Uterus (tissue), 2 donors: Measurements from ENCODE around the gene WDFY4.

Experiments used
- CTCF ChIP-seq, 4 experiments: fragments of 200-600 bp in 2 of 4; fragments of 450-650 bp in 2 of 4; sonication (generic) in 2 of 4; IDR thresholded peaks; one replicate each; pipeline ENCODE4 v1.5.1; 2016 to 2019; ENCODE audit warnings: antibody characterized with exemption in 4 of 4, mild to moderate bottlenecking in 2 of 4, moderate library complexity in 1 of 4
- POLR2A ChIP-seq, 2 donors: fragments of 450-650 bp; IDR thresholded peaks; one replicate each; pipeline ENCODE4 v1.6.1; 2016; ENCODE audit warnings: antibody characterized with exemption in 2 of 2, mild to moderate bottlenecking in 1 of 2, moderate library complexity in 1 of 2

GRCh38 chr10:48902096-48902495 lies 217.4 kb downstream of the WDFY4 start:
- TF ChIP-seq CTCF (IDR thresholded peaks at IDR 0.05) (no peak), POLR2A (IDR thresholded peaks at IDR 0.05) (no peak)
